Suprapubic skin (tissue), 4 donors: Measurements from ENCODE around the gene NPIPB8. TPM values are rescaled to one million over a fixed set of nuclear protein-coding genes. Genes with fewer than 3 reads are reported as not detected.
"Not testable (repeated sequence)": the region's sequence is repeated elsewhere in the genome, so short reads cannot be mapped to it uniquely, and the experiment has no call there.

Source experiments
- DNase-seq, 2 donors: peaks; one replicate each; pipeline ENCODE4 v3.0.0-alpha.2; 2019; ENCODE audit warnings: low spot score in 2 of 2
- H3K27ac ChIP-seq: fragments of 200-600 bp; sonication (generic); one replicate; pipeline ENCODE4 v1.5.1; 2019
- H3K27me3 ChIP-seq: fragments of 200-600 bp; sonication (generic); one replicate; pipeline ENCODE4 v1.5.1; 2019
- H3K36me3 ChIP-seq: fragments of 200-600 bp; sonication (generic); one replicate; pipeline ENCODE4 v1.5.1; 2019
- H3K4me1 ChIP-seq: fragments of 200-600 bp; sonication (generic); one replicate; pipeline ENCODE4 v1.5.1; 2019
- H3K4me3 ChIP-seq: fragments of 200-600 bp; sonication (generic); one replicate; pipeline ENCODE4 v1.5.1; 2019; ENCODE audit warnings: mild to moderate bottlenecking
- H3K9me3 ChIP-seq: fragments of 200-600 bp; sonication (generic); one replicate; pipeline ENCODE4 v1.5.1; 2019
- CTCF ChIP-seq, 2 donors: fragments of 200-600 bp in 1 of 2; fragments of 450-650 bp in 1 of 2; sonication (generic) in 1 of 2; IDR thresholded peaks; one replicate each; pipeline ENCODE4 v1.5.1; 2016 to 2019; ENCODE audit warnings: antibody characterized with exemption in 2 of 2, mild to moderate bottlenecking in 1 of 2, moderate library complexity in 1 of 2
- EP300 ChIP-seq: sonication (generic); formaldehyde crosslinking; IDR thresholded peaks from one replicate; pipeline ENCODE4 v1.6.1; 2017; ENCODE audit warnings: antibody characterized with exemption
- POLR2A ChIP-seq, 2 donors: fragments of 450-650 bp; IDR thresholded peaks; one replicate each; pipeline ENCODE4 v1.6.1; 2017; ENCODE audit warnings: antibody characterized with exemption in 2 of 2, mild to moderate bottlenecking in 2 of 2, moderate library complexity in 2 of 2
- POLR2AphosphoS5 ChIP-seq, 3 donors: sonication (generic); formaldehyde crosslinking; IDR thresholded peaks; one replicate each; pipeline ENCODE4 v1.6.1; 2017; ENCODE audit warnings: antibody characterized with exemption in 3 of 3
- WGBS: methylation state at CpG from one replicate; pipeline ENCODE4 v1.1.5; 2018; 5-methylcytosine and 5-hydroxymethylcytosine counted together
- total RNA-seq, 4 donors: library from RNA; depleted of rRNA; stranded (reverse); fragments of >200 nt; gene quantifications; one replicate each; pipeline ENCODE4 v1.1.0, GENCODE V29; 2016

The NPIPB8 gene
- total RNA-seq, 4 donors from 2014 or later, result 1.0 to 4.9 TPM; not detected in 2

- Histone ChIP-seq H3K27ac (no peak overlapping the region), H3K4me3 (no peak overlapping the region), H3K4me1 (no peaks in the 10 kb centered on the region), H3K36me3 (no peaks in the 10 kb centered on the region), H3K9me3 (no peaks in the 10 kb centered on the region), H3K27me3 (no peaks in the 10 kb centered on the region)
- TF ChIP-seq CTCF (IDR thresholded peaks at IDR 0.05) (no peak), POLR2A (IDR thresholded peaks at IDR 0.05) (no peak), EP300 (no peak), POLR2AphosphoS5 (IDR thresholded peaks at IDR 0.05) (no peak)
- DNase-seq, result no peak
- WGBS, result 70% methylated on average over 7 of the region's 7 CpGs
These were observed 21.2 kb upstream of the NPIPB8 start for GRCh38 chr16:28616636-28617035.

GRCh38 chr16:28617874-28618273 lies 20.0 kb upstream of the NPIPB8 start:
- Histone ChIP-seq H3K27me3 (no peaks in the 10 kb centered on the region), H3K4me3 (no peak overlapping the region), H3K4me1 (peaks cover 2% of the 10 kb centered on the region), H3K9me3 (no peaks in the 10 kb centered on the region), H3K27ac (no peak overlapping the region), H3K36me3 (no peaks in the 10 kb centered on the region)
- 66% methylated on average over 4 of the region's 4 CpGs for WGBS
- no peak for DNase-seq
- TF ChIP-seq EP300 (no peak), POLR2AphosphoS5 (IDR thresholded peaks at IDR 0.05) (no peak), CTCF (IDR thresholded peaks at IDR 0.05) (no peak), POLR2A (IDR thresholded peaks at IDR 0.05) (no peak)

- not testable (repeated sequence) for H3K4me3 ChIP-seq, H3K27me3 ChIP-seq, H3K36me3 ChIP-seq, H3K9me3 ChIP-seq, H3K27ac ChIP-seq, DNase-seq
- WGBS, result 78% methylated on average over 1 of the region's 1 CpG
- peaks cover 11% of the 10 kb centered on the region for H3K4me1 ChIP-seq
These were observed 17.5 kb upstream of the NPIPB8 start for GRCh38 chr16:28620316-28620715.

- Histone ChIP-seq H3K27ac (no peak overlapping the region), H3K4me1 (peaks cover 11% of the 10 kb centered on the region), H3K9me3 (no peaks in the 10 kb centered on the region), H3K4me3 (no peak overlapping the region), H3K27me3 (no peaks in the 10 kb centered on the region), H3K36me3 (no peaks in the 10 kb centered on the region)
- no peak for TF ChIP-seq EP300
- no peak for TF ChIP-seq POLR2AphosphoS5 (IDR thresholded peaks at IDR 0.05)
- no peak for TF ChIP-seq CTCF (IDR thresholded peaks at IDR 0.05)
- TF ChIP-seq POLR2A (IDR thresholded peaks at IDR 0.05), result no peak
- 76% methylated on average over 7 of the region's 7 CpGs for WGBS
- no peak for DNase-seq
These were observed 16.2 kb upstream of the NPIPB8 start for GRCh38 chr16:28621481-28622155.

GRCh38 chr16:28622532-28623171 lies 15.2 kb upstream of the NPIPB8 start:
- H3K4me3 ChIP-seq, result peak overlapping the region; percentile 49
- not testable (repeated sequence) for H3K27me3 ChIP-seq
- WGBS, result 46% methylated on average over 22 of the region's 24 CpGs

GRCh38 chr16:28623172-28623711 lies 14.6 kb upstream of the NPIPB8 start:
- Histone ChIP-seq H3K36me3 (no peaks in the 10 kb centered on the region), H3K4me3 (peak overlapping the region; percentile 49), H3K4me1 (peaks cover 11% of the 10 kb centered on the region), H3K27ac (no peak overlapping the region), H3K9me3 (no peaks in the 10 kb centered on the region), H3K27me3 (no peaks in the 10 kb centered on the region)
- 3% methylated on average over 17 of the region's 68 CpGs for WGBS
- no peak for DNase-seq
- TF ChIP-seq CTCF (IDR thresholded peaks at IDR 0.05) (no peak), EP300 (no peak), POLR2AphosphoS5 (IDR thresholded peaks at IDR 0.05) (no peak), POLR2A (IDR thresholded peaks at IDR 0.05) (no peak)

More at GRCh38 chr16:28622532-28623171, 15.2 kb upstream of the NPIPB8 start:
- H3K36me3 ChIP-seq, H3K9me3 ChIP-seq, DNase-seq, H3K27ac ChIP-seq: not testable (repeated sequence)
- H3K4me1 ChIP-seq, result peaks cover 11% of the 10 kb centered on the region

GRCh38 chr16:28630905-28631304 lies 7.0 kb upstream of the NPIPB8 start:
- H3K9me3 ChIP-seq, H3K4me3 ChIP-seq, H3K36me3 ChIP-seq, H3K4me1 ChIP-seq, DNase-seq, H3K27me3 ChIP-seq, H3K27ac ChIP-seq: not testable (repeated sequence)
- WGBS, result 83% methylated on average over 4 of the region's 5 CpGs

- not testable (repeated sequence) for H3K4me1 ChIP-seq, H3K27me3 ChIP-seq, DNase-seq, H3K27ac ChIP-seq, H3K4me3 ChIP-seq, H3K9me3 ChIP-seq, H3K36me3 ChIP-seq
- 38% methylated on average over 5 of the region's 5 CpGs for WGBS
These were observed 1.6 kb upstream of the NPIPB8 start for GRCh38 chr16:28636093-28636823.
